Mesenteric fat pad (tissue), 1 donor: ENCODE data around the gene SCN2B. TPM values are rescaled to one million over a fixed set of nuclear protein-coding genes. Genes with fewer than 3 reads are reported as not detected.
"Not testable (repeated sequence)": the region's sequence is repeated elsewhere in the genome, so short reads cannot be mapped to it uniquely, and the experiment has no call there.

Source experiments
- DNase-seq: peaks from one replicate; pipeline ENCODE4 v3.0.0-alpha.2; 2020; ENCODE audit warnings: low spot score
- total RNA-seq: library from RNA; stranded (reverse); fragmentation: NEBNext Ultra II Directional; extraction: Animal tissue kit (Norgen Biotek cat#: 25700); gene quantifications from one replicate; pipeline ENCODE4 v1.2.1, GENCODE V29; 2021
- donor health status: DM: yes; HTN: yes; CAD: no.

Gene SCN2B
- total RNA-seq, 1 donor from 2014 or later = not detected

DNA sequence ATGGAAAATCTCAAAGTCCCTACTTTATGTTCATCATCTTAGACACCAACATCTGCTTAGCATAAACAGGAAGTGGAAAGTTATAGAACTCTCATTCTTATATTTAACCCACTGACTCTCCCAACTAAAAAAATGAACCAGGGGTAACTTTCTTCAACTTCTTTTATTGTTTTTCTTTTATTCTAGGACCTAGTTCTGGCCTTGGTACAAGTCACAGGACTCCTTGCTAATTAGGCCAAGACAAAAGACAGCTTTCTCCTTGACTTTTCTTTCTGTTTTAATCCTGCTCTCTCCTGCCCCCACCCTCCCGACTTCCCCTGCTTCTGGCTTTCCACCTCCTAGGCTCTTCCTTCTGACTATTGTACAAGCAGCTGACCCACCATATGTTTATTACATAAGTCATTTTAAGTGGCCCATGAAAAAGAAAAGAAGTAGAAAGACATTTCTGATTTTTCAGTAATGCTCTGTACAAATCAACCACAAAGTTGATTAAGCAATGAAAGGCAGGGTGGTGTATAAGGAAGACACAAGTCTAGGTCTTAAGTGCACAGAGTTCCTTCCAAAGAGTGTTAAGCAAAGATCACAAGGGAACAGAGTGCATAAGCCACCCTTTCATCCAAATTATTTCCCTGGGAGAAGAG lies 30.1 kb upstream of the SCN2B start:
- no peak for DNase-seq

DNA sequence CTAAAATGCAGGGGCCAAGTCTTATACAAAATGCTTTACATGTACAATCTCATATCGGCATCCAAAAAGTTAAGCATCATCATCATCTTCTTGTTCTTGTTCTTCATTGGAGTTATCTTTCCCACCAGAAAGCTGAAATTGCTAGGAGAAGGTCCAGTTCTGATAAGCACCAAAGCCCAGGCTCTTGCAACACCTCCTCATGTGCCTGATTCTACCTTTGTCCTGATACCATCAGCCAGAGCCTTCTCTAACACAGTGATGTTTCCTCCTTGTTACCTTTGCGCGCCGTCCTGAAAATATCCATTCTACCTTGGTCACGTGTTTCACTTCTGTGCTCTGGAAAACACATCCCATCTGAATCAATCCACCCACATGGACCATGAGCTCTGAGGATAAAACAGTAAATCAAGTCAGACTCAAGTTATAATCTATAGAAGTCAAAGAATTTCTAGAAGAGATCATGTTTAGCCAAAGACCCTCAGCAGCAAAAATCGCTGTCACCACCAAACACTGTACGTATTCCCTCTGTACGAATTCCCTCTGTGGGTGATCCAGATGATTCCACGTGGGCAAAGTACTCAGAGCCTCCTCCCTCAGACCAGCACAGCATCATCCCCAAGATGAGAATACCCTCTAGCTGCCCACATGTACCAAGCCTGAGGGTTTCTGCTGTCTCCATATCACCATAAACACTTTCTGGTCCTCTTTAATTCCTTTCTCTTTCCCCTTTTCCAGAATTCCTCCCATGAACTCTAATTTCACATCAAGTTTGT lies 29.4 kb upstream of the SCN2B start:
- DNase-seq = no peak

DNA sequence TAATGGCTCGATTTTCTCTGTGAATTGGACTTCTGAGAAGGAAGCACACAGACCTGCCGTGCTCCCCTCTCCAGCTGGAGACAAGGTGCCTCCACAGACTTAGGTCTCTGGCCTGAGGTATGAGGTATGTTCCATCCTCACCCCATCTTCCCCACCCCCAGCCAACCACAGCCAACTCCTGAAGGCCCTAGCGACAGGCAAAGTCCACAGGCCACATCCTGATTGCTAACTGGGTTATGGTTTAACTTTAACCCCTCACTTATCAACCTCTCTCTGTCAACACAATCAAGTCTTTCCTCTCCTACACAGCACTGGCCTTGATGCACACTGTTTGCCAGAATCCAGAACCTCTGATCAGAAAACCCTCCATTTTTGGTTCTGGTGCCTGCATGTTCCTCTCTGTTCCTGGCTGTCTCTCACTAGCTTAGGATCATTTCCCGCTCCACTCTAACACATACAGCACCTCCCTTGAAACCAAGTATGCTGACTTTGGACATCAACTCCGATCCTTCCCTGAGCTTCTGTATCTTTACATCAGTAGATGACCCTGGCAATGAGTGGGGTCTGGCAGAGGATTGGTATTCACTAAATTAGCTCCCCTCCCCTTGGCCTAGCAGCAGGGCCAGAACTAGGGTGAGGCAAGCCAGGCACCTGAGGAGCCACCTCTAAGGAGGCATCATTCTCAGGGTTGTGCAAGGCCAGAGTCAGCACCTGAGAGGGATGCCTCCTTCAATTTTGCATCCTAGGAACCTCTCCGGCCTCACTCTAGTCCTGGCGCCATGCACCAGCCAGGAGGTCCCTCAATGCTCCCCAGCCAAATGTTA lies 26.4 kb upstream of the SCN2B start:
- DNase-seq = no peak

DNA sequence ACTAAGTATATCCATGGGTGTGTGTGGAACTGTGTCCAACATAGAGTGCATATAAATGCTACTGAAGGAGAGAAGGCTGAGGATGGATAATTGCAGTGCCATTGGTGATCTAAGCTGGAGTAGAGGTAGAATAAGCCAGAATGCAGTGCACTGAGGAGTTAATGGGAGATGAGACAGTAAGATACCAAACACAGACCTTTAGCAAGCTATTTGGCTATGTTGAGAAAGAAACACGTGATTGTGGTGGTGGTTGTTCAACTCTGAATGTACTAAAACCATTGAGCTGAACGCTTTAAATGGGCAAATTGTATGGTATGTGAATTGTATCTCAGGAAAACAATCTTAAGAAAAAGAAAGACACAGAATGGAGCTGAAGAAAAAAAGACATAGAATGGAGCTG lies 25.5 kb upstream of the SCN2B start:
- DNase-seq = no peak

DNA sequence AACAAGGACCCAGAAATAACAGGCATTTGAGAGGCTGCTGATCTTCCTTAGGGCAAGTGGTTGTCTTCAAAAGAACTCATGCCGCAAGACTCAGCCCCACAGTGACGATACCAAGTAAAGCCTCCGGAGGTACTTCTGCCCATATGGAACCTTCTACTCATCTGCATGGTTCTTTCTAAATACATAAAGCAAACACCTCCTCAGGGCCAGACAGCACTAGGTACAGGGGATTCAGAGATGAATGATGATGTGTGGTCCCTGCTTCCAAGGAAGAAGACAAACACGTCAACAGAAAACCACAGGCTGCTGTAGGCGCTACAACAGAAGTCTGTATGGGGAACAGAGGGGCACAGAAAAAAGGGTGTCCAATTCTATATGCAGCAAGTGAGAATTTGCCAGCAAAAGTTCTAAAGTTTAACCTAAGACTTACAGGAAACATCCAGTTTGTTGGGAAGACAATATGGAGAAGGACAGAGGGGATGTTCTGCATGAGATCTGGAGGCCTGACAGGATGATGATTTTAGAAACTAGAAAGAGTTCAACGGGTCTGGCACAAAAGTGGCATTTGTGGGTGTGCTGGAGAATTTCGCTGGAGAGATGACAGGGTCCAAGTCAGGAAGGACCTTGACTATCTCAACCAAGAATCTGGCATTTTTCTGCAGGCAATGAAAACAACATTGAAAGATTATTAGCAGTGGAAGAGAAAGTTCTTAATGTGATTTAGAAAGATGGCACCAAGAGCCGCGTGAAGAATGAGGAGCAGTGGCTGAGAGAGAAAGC lies 24.7 kb upstream of the SCN2B start:
- no peak for DNase-seq

DNA sequence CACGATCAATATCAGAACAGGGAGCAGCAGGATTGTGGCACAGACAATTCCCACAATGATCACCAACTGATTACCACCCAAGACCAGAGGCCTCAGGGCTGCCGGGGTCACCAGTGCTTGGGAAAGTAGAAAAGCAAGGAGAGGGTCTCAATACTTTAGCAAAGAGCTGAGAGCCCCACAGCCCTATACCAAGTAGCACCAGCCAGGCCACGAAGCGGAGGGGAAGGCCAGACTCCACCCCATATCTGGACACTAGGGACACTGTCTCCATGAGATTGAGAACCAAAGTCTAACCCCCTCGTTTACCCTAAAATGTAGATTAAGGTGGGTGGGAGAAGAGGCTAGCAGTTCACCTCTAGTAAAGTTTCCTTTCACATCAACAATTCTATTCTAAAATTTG lies 24.1 kb upstream of the SCN2B start:
- no peak for DNase-seq

DNA sequence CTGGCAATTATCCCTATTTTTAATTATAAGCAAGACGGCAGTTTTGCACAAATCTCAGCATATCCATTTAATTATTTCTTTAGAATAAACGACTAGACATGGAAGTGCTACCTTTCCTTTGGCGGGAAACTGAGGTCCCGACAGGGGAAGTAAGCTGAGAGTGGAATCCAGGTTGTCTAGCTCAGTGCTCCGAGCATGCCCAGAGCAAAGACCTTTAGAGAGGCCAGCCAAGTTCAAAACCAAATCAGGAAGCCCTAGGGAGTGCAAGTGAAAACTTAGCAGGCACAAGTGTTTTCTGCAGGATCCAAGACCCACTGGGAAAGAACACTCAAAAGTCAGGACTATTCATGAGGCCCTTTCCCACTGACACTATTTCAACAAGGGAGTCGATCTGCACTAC lies 22.7 kb upstream of the SCN2B start:
- DNase-seq = no peak

DNA sequence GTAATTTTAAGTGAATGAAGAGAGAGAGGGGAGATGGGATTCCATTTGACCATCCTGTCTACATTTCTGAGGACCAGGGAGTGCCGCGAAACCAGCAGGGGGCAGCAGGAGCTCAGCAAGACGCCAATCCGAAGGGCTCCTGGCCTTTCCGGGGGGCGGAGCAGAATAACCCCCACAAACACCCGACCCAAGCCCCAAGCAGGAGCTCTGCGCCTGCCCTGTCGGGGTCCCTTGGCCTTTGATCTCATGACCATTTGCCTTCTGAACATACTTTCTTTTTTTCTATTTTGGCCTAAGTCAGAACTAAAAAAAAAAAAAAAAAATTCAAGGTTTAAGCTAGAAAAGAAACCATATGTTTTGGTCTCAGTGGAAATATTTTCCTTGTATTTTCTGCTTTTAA lies 21.9 kb upstream of the SCN2B start:
- no peak for DNase-seq

DNA sequence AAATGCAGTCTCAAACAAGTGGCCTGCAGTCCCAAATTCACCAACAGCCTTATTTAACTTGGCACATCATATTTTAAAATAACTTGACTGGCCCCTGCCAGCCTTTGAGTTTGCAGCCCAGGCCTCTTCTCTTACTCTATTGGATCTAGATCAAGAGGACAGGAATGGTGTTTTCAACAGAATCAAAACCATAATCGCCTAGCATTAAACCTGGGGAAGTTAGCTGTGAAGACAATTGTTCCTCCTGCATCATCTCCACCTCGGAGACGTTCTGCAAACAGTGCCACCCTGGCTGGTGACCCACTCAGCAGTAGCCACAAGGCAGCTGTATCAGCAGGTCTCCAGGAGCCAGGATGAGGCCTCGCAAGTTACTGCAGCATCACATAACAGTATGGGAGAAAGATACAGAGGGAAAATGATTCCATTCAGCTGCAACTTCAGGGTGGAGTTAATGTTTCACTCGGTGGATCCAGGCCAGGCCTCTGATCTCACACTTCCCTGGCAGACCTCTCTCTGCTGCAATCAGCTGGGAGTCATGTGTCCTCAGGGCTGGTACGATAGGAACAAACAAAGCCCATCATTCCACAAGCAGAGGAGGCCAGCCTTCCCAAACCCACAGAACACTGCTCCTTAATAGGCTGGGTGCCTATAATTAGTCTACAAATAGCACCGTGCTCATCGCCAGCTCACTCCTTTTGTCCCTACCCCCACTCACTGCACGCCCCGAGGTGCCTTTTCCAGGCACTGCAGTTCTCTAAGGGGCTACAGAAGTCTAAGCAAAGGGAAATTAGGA lies 18.6 kb upstream of the SCN2B start:
- no peak for DNase-seq

DNA sequence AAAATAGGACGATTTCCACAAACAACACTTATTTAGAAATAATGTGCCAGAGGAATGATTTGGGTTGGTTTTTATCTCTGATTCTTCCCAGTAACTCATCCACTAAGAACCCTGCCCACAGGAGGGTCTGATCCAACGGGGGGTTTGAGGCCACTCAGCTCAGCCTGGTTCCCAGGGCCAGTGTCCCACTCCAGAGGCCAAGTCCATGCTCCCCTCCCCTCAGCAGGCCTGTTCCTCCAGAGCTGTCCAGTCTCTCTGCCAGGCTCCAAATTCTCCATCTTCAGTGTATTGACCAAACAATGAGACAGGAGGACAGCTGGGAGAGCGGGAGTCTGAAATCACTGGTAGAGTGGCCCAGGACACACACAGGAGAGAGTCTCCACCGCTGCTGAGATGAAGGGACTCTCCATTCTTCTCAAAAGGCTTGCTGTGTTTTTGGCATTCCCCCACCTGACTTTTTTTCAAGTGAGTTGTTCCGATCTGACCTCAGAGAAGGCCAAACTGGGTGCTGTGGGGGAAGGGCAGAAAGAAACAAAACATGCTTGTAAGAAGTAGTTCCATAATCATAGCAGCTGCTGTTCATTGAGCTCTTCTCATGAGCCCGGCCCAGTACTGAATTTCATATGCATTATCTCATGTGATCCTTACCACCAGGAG lies 17.6 kb upstream of the SCN2B start:
- no peak for DNase-seq

DNA sequence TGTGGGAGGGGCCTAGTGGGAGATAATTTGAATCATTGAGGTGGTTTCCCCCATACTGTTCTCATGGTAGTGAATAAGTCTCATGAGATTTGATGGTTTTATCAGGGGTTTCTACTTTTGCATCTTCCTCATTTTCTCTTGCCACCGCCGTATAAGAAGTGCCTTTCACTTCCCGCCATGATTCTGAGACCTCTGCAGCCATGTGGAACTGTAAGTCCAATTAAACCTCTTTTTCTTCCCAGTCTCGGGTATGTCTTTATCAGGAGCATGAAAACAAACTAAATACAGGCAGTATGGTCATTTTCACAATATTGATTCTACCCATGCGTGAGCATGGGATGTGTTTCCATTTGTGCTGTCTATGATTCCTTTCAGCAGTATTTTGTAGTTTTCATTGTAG lies 16.4 kb upstream of the SCN2B start:
- DNase-seq = not testable (repeated sequence)

DNA sequence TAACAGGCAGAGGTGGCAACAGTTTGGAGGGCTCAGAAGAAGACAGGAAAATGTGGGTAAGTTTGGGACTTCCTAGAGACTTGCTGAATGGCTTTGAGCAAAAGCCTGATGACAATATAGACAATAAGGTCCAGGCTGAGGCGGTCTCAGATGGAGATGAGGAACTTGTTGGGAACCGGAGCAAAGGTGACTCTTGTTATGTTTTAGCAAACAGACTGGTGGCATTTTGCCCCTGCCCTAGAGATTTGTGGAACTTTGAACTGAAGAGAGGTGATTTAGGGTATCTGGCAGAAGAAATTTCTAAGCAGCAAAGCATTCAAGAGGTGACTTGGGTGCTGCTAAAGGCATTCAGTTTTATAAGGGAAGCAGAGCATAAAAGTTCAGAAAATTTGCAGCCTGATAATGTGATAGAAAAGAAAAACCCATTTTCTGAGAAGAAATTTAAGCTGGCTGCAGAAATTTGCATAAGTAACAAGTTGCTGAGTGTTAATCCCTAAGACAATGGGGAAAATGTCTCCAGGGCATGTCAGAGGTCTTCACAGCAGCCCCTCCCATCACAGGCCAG lies 14.6 kb upstream of the SCN2B start:
- not testable (repeated sequence) for DNase-seq

DNA sequence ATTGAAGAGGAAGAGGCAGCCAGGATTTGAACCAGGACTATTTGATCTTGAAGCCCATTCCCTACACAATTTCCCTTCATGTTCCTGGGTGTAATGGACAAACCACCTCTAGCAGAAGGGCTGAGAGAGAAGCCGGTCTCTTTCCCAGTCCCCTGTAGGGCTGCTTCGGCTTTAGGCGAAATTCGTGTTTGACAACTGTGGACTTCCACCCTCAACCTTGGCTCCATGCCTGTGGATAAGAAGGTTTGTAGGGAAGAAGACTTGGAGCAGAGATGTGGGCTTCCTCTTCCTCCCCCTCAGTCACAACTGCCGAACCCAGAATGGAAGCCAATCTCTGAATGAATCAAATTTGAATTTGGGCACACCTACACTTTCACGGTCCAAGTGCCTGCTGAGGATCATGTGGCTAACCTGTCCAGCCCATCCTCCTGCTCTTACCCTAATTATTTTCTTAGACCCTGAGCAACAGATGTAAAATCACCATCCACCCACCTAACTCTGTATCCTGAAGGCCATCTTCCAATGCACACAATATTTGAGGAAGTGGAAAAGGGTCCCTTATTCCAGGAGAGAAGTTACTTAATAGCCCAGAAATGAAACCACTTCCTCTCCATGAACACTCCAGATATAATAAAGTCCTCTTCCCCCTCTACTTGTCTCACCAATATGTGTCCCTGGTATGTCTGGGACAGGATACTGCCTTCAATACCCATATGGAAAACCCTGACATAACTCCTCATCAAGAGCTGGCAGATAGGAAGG lies 10.1 kb upstream of the SCN2B start:
- no peak for DNase-seq

DNA sequence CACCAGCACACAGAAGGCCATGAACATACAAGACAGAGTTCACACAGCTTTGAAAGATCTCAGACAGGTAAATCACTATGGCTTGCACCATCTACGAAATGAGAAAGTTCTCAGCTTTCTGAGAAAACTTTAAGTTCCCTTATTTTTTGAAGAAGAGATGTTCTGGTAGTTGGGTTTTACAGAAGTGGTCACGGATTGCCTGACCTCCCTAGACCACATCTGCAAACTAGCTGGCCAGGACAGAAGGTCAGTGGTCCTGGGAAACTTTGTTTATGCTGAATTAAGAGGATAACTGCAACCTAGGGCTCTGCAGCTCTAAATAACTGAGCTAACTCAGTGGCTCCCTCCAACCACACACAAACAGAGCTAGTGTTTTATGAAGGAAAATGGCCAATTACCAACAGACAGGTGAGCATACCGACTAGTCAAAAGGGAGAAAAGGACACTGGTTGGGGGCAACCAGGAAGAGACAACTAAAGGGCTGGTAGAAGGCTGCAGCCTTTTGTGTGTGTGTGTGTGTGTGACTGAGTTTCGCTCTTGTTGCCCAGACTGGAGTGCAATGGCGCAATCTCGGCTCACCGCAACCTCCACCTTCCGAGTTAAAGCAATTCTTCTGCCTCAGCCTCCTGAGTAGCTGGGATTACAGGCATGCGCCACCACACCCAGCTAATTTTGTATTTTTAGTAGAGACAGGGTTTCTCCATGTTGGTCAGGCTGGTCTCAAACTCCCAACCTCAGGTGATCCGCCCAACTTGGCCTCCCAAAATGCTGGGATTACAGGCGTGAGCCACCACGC lies 8.5 kb upstream of the SCN2B start:
- DNase-seq = no peak

DNA sequence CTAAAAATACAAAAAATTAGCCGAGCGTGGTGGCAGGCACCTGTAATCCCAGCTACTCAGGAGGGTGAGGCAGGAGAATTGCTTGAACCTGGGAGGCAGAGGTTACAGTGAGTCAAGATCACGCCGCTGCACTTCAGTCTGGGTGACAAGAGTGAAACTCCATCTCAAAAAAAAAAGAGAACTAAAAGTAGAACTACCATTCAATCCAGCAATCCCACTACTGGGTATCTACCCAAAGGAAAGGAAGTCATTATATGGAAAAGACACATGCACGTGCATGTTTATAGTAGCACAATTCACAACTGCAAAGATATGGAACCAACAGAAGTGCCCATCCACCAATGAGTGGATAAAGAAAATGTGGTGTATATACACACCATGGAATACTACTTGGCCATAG lies 7.3 kb upstream of the SCN2B start:
- not testable (repeated sequence) for DNase-seq

DNA sequence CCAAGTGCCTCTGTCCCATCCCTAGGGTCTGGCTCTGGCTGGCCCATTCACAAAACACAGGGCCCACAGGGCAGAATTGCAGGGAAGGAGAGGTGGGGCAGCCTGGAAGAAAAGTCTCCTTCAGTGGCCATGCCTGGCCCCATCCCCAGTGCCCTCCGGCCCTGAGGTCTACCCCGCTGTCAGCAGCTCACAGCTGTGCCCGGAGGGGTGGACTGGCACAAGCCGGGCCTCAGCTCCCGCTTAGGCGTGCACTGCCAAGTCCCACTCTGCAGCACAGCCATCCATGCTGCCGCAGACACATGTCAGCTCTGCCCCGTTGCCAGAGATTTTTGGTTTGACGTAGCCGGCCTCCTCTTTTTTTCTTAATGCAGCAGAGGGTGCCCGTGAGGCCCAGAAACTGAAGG lies 3.9 kb upstream of the SCN2B start:
- no peak for DNase-seq

DNA sequence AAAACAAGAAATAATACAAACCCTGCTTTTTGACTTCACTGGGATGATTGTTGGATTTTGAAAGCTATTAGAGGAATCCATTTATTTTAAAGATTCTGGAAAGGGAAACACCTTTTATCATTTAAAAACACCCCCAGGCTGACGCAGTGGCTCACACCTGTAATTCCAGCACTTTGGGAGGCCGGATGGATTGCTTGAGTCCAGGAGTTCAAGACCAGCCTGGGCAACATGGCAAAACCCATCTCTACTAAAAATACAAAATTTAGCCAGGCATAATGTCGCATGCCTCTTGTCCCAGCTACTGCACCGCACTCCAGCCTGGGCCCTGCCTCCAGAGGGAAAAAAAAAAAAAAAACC lies 317 bp upstream of the SCN2B start:
- no peak for DNase-seq
